Loucy (cell line): ENCODE measurements around the gene SDE2.

Experiments
- H2AFZ ChIP-seq: fragments of 200-600 bp; sonication (generic); 2 replicates; pipeline ENCODE4 v1.6.0; 2016; ENCODE audit warnings: antibody characterized with exemption, mild to moderate bottlenecking, low read length, moderate library complexity
- H3F3A ChIP-seq: fragments of 200-600 bp; 2 replicates; pipeline ENCODE4 v1.6.0; 2016; ENCODE audit warnings: antibody characterized with exemption, low read depth, mild to moderate bottlenecking
- H3K27me3 ChIP-seq: fragments of 200-600 bp; sonication (generic); 2 replicates; pipeline ENCODE4 v1.6.1; 2014; ENCODE audit warnings: low read length, mild to moderate bottlenecking; ENCODE audit not compliant: insufficient read depth, poor library complexity, severe bottlenecking
- H3K36me3 ChIP-seq: fragments of 200-600 bp; sonication (generic); 2 replicates; pipeline ENCODE4 v1.6.1; 2016; ENCODE audit warnings: low read length; ENCODE audit not compliant: insufficient read depth
- H3K4me1 ChIP-seq: fragments of 200-600 bp; sonication (generic); 2 replicates; pipeline ENCODE4 v1.5.1; 2014; ENCODE audit warnings: low read length, mild to moderate bottlenecking; ENCODE audit not compliant: insufficient read depth, poor library complexity, severe bottlenecking
- H3K4me2 ChIP-seq: fragments of 200-600 bp; sonication (generic); 2 replicates; pipeline ENCODE4 v1.6.0; 2014; ENCODE audit warnings: antibody characterized with exemption, low read length, low read depth, mild to moderate bottlenecking; ENCODE audit not compliant: poor library complexity, severe bottlenecking
- H3K4me3 ChIP-seq: fragments of 200-600 bp; sonication (generic); 2 replicates; pipeline ENCODE4 v1.5.1; 2014; ENCODE audit warnings: low read length, mild to moderate bottlenecking, mixed read lengths; ENCODE audit not compliant: poor library complexity, severe bottlenecking
- H3K79me2 ChIP-seq: fragments of 200-600 bp; sonication (generic); 2 replicates; pipeline ENCODE4 v1.6.1; 2014; ENCODE audit warnings: low read length; ENCODE audit not compliant: insufficient read depth
- H3K9ac ChIP-seq: fragments of 200-600 bp; sonication (generic); 2 replicates; pipeline ENCODE4 v1.6.0; 2014; ENCODE audit warnings: mild to moderate bottlenecking, low read depth, low read length, moderate library complexity; ENCODE audit not compliant: poor library complexity, severe bottlenecking
- H3K9me2 ChIP-seq: fragments of 200-600 bp; sonication (generic); replicated peaks from 2 replicates; pipeline ENCODE4 v1.6.1; 2016; ENCODE audit warnings: low read depth, low read length, mixed read lengths
- H3K9me3 ChIP-seq: fragments of 200-600 bp; sonication (generic); 2 replicates; pipeline ENCODE4 v1.6.1; 2014; ENCODE audit warnings: mild to moderate bottlenecking, antibody characterized with exemption, low read length, low read depth; ENCODE audit not compliant: insufficient read depth
- H4K20me1 ChIP-seq: fragments of 200-600 bp; sonication (generic); 2 replicates; pipeline ENCODE4 v1.6.0; 2014; ENCODE audit warnings: antibody characterized with exemption, low read length, mild to moderate bottlenecking; ENCODE audit not compliant: insufficient read depth, poor library complexity, severe bottlenecking
- CTCF ChIP-seq: fragments of 200-600 bp; sonication (generic); conservative IDR thresholded peaks from 2 replicates; pipeline ENCODE4 v1.5.1; 2014; ENCODE audit warnings: mild to moderate bottlenecking, antibody characterized with exemption, low read length
- EZH2phosphoT487 ChIP-seq: fragments of 200-600 bp; IDR thresholded peaks from 2 replicates; pipeline ENCODE4 v1.6.1; 2018; ENCODE audit warnings: antibody characterized with exemption, mild to moderate bottlenecking, moderate library complexity, borderline replicate concordance

The SDE2 gene

GRCh38 chr1:225953315-225953714 is 45.8 kb downstream of the SDE2 start:
- H3K4me2 ChIP-seq = no peak overlapping the region
- H3K9me2 ChIP-seq = no peaks in the 10 kb centered on the region
- H2AFZ ChIP-seq = no peak overlapping the region
- H3K27me3 ChIP-seq = no peaks in the 10 kb centered on the region
- H3F3A ChIP-seq = no peaks in the 10 kb centered on the region
- H3K9me3 ChIP-seq = no peaks in the 10 kb centered on the region
- no peaks in the 10 kb centered on the region for H3K79me2 ChIP-seq
- TF ChIP-seq EZH2phosphoT487 (no peak), CTCF (no peak)
- no peak overlapping the region for H3K9ac ChIP-seq
- H3K4me3 ChIP-seq = no peak overlapping the region
- no peaks in the 10 kb centered on the region for H4K20me1 ChIP-seq
- no peaks in the 10 kb centered on the region for H3K4me1 ChIP-seq
- H3K36me3 ChIP-seq = no peaks in the 10 kb centered on the region

- no peak overlapping the region for H3K4me2 ChIP-seq
- H3K4me3 ChIP-seq = no peak overlapping the region
- H3K79me2 ChIP-seq = no peaks in the 10 kb centered on the region
- H3K9me3 ChIP-seq = no peaks in the 10 kb centered on the region
- no peaks in the 10 kb centered on the region for H3K4me1 ChIP-seq
- H2AFZ ChIP-seq = no peak overlapping the region
- no peak overlapping the region for H3K9ac ChIP-seq
- H4K20me1 ChIP-seq = no peaks in the 10 kb centered on the region
- no peaks in the 10 kb centered on the region for H3K9me2 ChIP-seq
- no peaks in the 10 kb centered on the region for H3K27me3 ChIP-seq
- H3K36me3 ChIP-seq = no peaks in the 10 kb centered on the region
- TF ChIP-seq CTCF (no peak), EZH2phosphoT487 (no peak)
- H3F3A ChIP-seq = no peaks in the 10 kb centered on the region
These were observed 48.1 kb downstream of the SDE2 start for GRCh38 chr1:225950905-225951497.

GRCh38 chr1:225949041-225949440 is 50.1 kb downstream of the SDE2 start:
- H3K4me3 ChIP-seq = no peak overlapping the region
- no peaks in the 10 kb centered on the region for H3K36me3 ChIP-seq
- no peaks in the 10 kb centered on the region for H3F3A ChIP-seq
- no peaks in the 10 kb centered on the region for H3K79me2 ChIP-seq
- H3K4me2 ChIP-seq = no peak overlapping the region
- no peaks in the 10 kb centered on the region for H3K27me3 ChIP-seq
- TF ChIP-seq CTCF = no peak
- TF ChIP-seq EZH2phosphoT487 = no peak
- H4K20me1 ChIP-seq = no peaks in the 10 kb centered on the region
- no peaks in the 10 kb centered on the region for H3K9me2 ChIP-seq
- H3K9ac ChIP-seq = no peak overlapping the region
- peaks cover 9% of the 10 kb centered on the region for H3K4me1 ChIP-seq
- H2AFZ ChIP-seq = no peak overlapping the region
- no peaks in the 10 kb centered on the region for H3K9me3 ChIP-seq
